ENCODE results near the gene GSDME.

Gene GSDME

GRCh38 chr7:24741679-24742505 is 15.4 kb downstream of the GSDME start:
- Histone ChIP-seq H3K4me2 (ENCODE audit: insufficient read depth, low read length, poor library complexity, severe bottlenecking) (no peak overlapping the region), H3K4ac (ENCODE audit: low read length) (no peak overlapping the region), H2BK120ac (ENCODE audit: low read depth, low read length) (no peak overlapping the region), H4K91ac (ENCODE audit: low read depth, low read length, poor library complexity) (no peak overlapping the region), H3K9ac (ENCODE audit: low read depth, low read length, poor library complexity) (no peak overlapping the region), H3K9me3 (replicated peaks in 1 of 2; ENCODE audit: control insufficient read depth in 2 of 2, insufficient read depth in 1 of 2, low read depth in 1 of 2, low read length in 2 of 2) (peaks cover 2 to 7% of the 10 kb centered on the region in 2 donors), H2BK12ac (ENCODE audit: low read length) (no peak overlapping the region), H4K8ac (ENCODE audit: low read depth, low read length) (no peak overlapping the region), H2BK15ac (ENCODE audit: low read length) (no peak overlapping the region), H3K23ac (ENCODE audit: low read depth, low read length, poor library complexity) (no peak overlapping the region), H2AFZ (ENCODE audit: low read length) (no peak overlapping the region), H3K27me3 (ENCODE audit: control insufficient read depth in 3 of 3, insufficient read depth in 3 of 3, low read depth in 1 of 3, low read length in 3 of 3) (no peaks in the 10 kb centered on the region), H3K4me1 (ENCODE audit: control insufficient read depth in 2 of 2, insufficient read depth in 1 of 2, low read depth in 1 of 2, low read length in 2 of 2) (no peaks in the 10 kb centered on the region), H2AK5ac (ENCODE audit: low read depth, low read length) (no peak overlapping the region), H3K79me1 (ENCODE audit: low read depth, low read length) (no peaks in the 10 kb centered on the region), H2BK5ac (ENCODE audit: low read length) (no peak overlapping the region), H3K4me3 (ENCODE audit: low read length in 2 of 2) (no peak overlapping the region), H3K36me3 (replicated peaks in 1 of 2; ENCODE audit: control insufficient read depth in 2 of 2, insufficient read depth in 2 of 2, low read length in 2 of 2) (no peaks in the 10 kb centered on the region), H3K27ac (replicated peaks; ENCODE audit: low read length) (no peak overlapping the region), H3K14ac (ENCODE audit: low read length) (no peak overlapping the region), H3K18ac (ENCODE audit: low read length) (no peak overlapping the region)
- DNase-seq (ENCODE audit: low spot score): no peak
- no CpG with 5 or more reads among the region's 14 CpGs for whole genome bisulfite sequencing, 2 donors (ENCODE audit: extremely low coverage in 2 of 2, insufficient read length in 2 of 2, insufficient replicate concordance in 1 of 2)

- WGBS, 2 donors (ENCODE audit: extremely low coverage in 2 of 2, insufficient read length in 2 of 2, insufficient replicate concordance in 1 of 2): no CpG with 5 or more reads among the region's 9 CpGs
- no peak overlapping the region for H2BK15ac ChIP-seq (ENCODE audit: low read length)
- no peak overlapping the region for H3K14ac ChIP-seq (ENCODE audit: low read length)
- H3K4me3 ChIP-seq (ENCODE audit: low read length in 2 of 2): no peak overlapping the region
- peaks cover 2 to 7% of the 10 kb centered on the region in 2 donors for H3K9me3 ChIP-seq (replicated peaks in 1 of 2; ENCODE audit: control insufficient read depth in 2 of 2, insufficient read depth in 1 of 2, low read depth in 1 of 2, low read length in 2 of 2)
- H2BK5ac ChIP-seq (ENCODE audit: low read length): peak overlapping the region; percentile 24
- no peak overlapping the region for H2AFZ ChIP-seq (ENCODE audit: low read length)
- DNase-seq (ENCODE audit: low spot score): no peak
- no peaks in the 10 kb centered on the region for H3K79me1 ChIP-seq (ENCODE audit: low read depth, low read length)
- no peak overlapping the region for H3K9ac ChIP-seq (ENCODE audit: low read depth, low read length, poor library complexity)
- H4K8ac ChIP-seq (ENCODE audit: low read depth, low read length): no peak overlapping the region
- no peak overlapping the region for H3K18ac ChIP-seq (ENCODE audit: low read length)
- H3K23ac ChIP-seq (ENCODE audit: low read depth, low read length, poor library complexity): no peak overlapping the region
- H3K36me3 ChIP-seq (replicated peaks in 1 of 2; ENCODE audit: control insufficient read depth in 2 of 2, insufficient read depth in 2 of 2, low read length in 2 of 2): no peaks in the 10 kb centered on the region
- H3K27ac ChIP-seq (replicated peaks; ENCODE audit: low read length): no peak overlapping the region
- H3K4me1 ChIP-seq (ENCODE audit: control insufficient read depth in 2 of 2, insufficient read depth in 1 of 2, low read depth in 1 of 2, low read length in 2 of 2): no peaks in the 10 kb centered on the region
- no peaks in the 10 kb centered on the region for H3K27me3 ChIP-seq (ENCODE audit: control insufficient read depth in 3 of 3, insufficient read depth in 3 of 3, low read depth in 1 of 3, low read length in 3 of 3)
- H2BK120ac ChIP-seq (ENCODE audit: low read depth, low read length): no peak overlapping the region
- H2AK5ac ChIP-seq (ENCODE audit: low read depth, low read length): no peak overlapping the region
- H3K4me2 ChIP-seq (ENCODE audit: insufficient read depth, low read length, poor library complexity, severe bottlenecking): no peak overlapping the region
- no peak overlapping the region for H4K91ac ChIP-seq (ENCODE audit: low read depth, low read length, poor library complexity)
- no peak overlapping the region for H3K4ac ChIP-seq (ENCODE audit: low read length)
- no peak overlapping the region for H2BK12ac ChIP-seq (ENCODE audit: low read length)
Measured at GRCh38 chr7:24740871-24741270, 16.4 kb downstream of the GSDME start.

GRCh38 chr7:24739306-24739705 is 18.0 kb downstream of the GSDME start:
- Histone ChIP-seq H2AFZ (ENCODE audit: low read length) (no peak overlapping the region), H2BK12ac (ENCODE audit: low read length) (no peak overlapping the region), H3K36me3 (replicated peaks in 1 of 2; ENCODE audit: control insufficient read depth in 2 of 2, insufficient read depth in 2 of 2, low read length in 2 of 2) (no peaks in the 10 kb centered on the region), H2BK120ac (ENCODE audit: low read depth, low read length) (no peak overlapping the region), H4K91ac (ENCODE audit: low read depth, low read length, poor library complexity) (no peak overlapping the region), H3K14ac (ENCODE audit: low read length) (no peak overlapping the region), H3K4me3 (ENCODE audit: low read length in 2 of 2) (no peak overlapping the region), H3K18ac (ENCODE audit: low read length) (no peak overlapping the region), H3K23ac (ENCODE audit: low read depth, low read length, poor library complexity) (no peak overlapping the region), H2AK5ac (ENCODE audit: low read depth, low read length) (no peak overlapping the region), H3K79me1 (ENCODE audit: low read depth, low read length) (no peaks in the 10 kb centered on the region), H4K8ac (ENCODE audit: low read depth, low read length) (no peak overlapping the region), H3K9me3 (replicated peaks in 1 of 2; ENCODE audit: control insufficient read depth in 2 of 2, insufficient read depth in 1 of 2, low read depth in 1 of 2, low read length in 2 of 2) (peaks cover 2 to 7% of the 10 kb centered on the region in 2 donors), H3K4me1 (ENCODE audit: control insufficient read depth in 2 of 2, insufficient read depth in 1 of 2, low read depth in 1 of 2, low read length in 2 of 2) (no peaks in the 10 kb centered on the region), H3K27me3 (ENCODE audit: control insufficient read depth in 3 of 3, insufficient read depth in 3 of 3, low read depth in 1 of 3, low read length in 3 of 3) (no peaks in the 10 kb centered on the region), H3K9ac (ENCODE audit: low read depth, low read length, poor library complexity) (no peak overlapping the region), H2BK15ac (ENCODE audit: low read length) (no peak overlapping the region), H3K27ac (replicated peaks; ENCODE audit: low read length) (no peak overlapping the region), H2BK5ac (ENCODE audit: low read length) (no peak overlapping the region), H3K4me2 (ENCODE audit: insufficient read depth, low read length, poor library complexity, severe bottlenecking) (no peak overlapping the region), H3K4ac (ENCODE audit: low read length) (no peak overlapping the region)
- DNase-seq (ENCODE audit: low spot score): no peak
- no CpG with 5 or more reads among the region's 1 CpG for WGBS, 2 donors (ENCODE audit: extremely low coverage in 2 of 2, insufficient read length in 2 of 2, insufficient replicate concordance in 1 of 2)

- H3K4me3 ChIP-seq (ENCODE audit: low read length in 2 of 2): no peak overlapping the region
- H3K79me1 ChIP-seq (ENCODE audit: low read depth, low read length): no peaks in the 10 kb centered on the region
- peaks cover 2 to 7% of the 10 kb centered on the region in 2 donors for H3K9me3 ChIP-seq (replicated peaks in 1 of 2; ENCODE audit: control insufficient read depth in 2 of 2, insufficient read depth in 1 of 2, low read depth in 1 of 2, low read length in 2 of 2)
- no peak overlapping the region for H3K18ac ChIP-seq (ENCODE audit: low read length)
- H2AFZ ChIP-seq (ENCODE audit: low read length): no peak overlapping the region
- no peak overlapping the region for H2BK5ac ChIP-seq (ENCODE audit: low read length)
- WGBS, 2 donors (ENCODE audit: extremely low coverage in 2 of 2, insufficient read length in 2 of 2, insufficient replicate concordance in 1 of 2): no CpG with 5 or more reads among the region's 1 CpG
- no peak overlapping the region for H3K14ac ChIP-seq (ENCODE audit: low read length)
- H2BK15ac ChIP-seq (ENCODE audit: low read length): no peak overlapping the region
- H3K36me3 ChIP-seq (replicated peaks in 1 of 2; ENCODE audit: control insufficient read depth in 2 of 2, insufficient read depth in 2 of 2, low read length in 2 of 2): no peaks in the 10 kb centered on the region
- no peaks in the 10 kb centered on the region for H3K27me3 ChIP-seq (ENCODE audit: control insufficient read depth in 3 of 3, insufficient read depth in 3 of 3, low read depth in 1 of 3, low read length in 3 of 3)
- H3K4me2 ChIP-seq (ENCODE audit: insufficient read depth, low read length, poor library complexity, severe bottlenecking): no peak overlapping the region
- no peak overlapping the region for H3K23ac ChIP-seq (ENCODE audit: low read depth, low read length, poor library complexity)
- H3K4me1 ChIP-seq (ENCODE audit: control insufficient read depth in 2 of 2, insufficient read depth in 1 of 2, low read depth in 1 of 2, low read length in 2 of 2): no peaks in the 10 kb centered on the region
- H4K91ac ChIP-seq (ENCODE audit: low read depth, low read length, poor library complexity): no peak overlapping the region
- no peak overlapping the region for H2BK120ac ChIP-seq (ENCODE audit: low read depth, low read length)
- no peak overlapping the region for H4K8ac ChIP-seq (ENCODE audit: low read depth, low read length)
- no peak overlapping the region for H2AK5ac ChIP-seq (ENCODE audit: low read depth, low read length)
- no peak overlapping the region for H3K27ac ChIP-seq (replicated peaks; ENCODE audit: low read length)
- H3K4ac ChIP-seq (ENCODE audit: low read length): no peak overlapping the region
- H2BK12ac ChIP-seq (ENCODE audit: low read length): no peak overlapping the region
- no peak overlapping the region for H3K9ac ChIP-seq (ENCODE audit: low read depth, low read length, poor library complexity)
- no peak for DNase-seq (ENCODE audit: low spot score)
Measured at GRCh38 chr7:24738577-24738976, 18.7 kb downstream of the GSDME start.
